Transverse colon (tissue), 4 donors: ENCODE results near the gene SAMM50. TPM values are rescaled to one million over a fixed set of nuclear protein-coding genes. Genes with fewer than 3 reads are reported as not detected.
A peak's percentile ranks its signal among the peaks of the same experiment; 100 is the strongest.

Source experiments
- DNase-seq: peaks from one replicate; pipeline ENCODE4 v3.0.0-alpha.2; 2019
- H3K27ac ChIP-seq, 4 donors: fragments of 200-600 bp; sonication (generic); 2 replicates each; pipeline ENCODE4 v1.5.1; 2016 to 2018; ENCODE audit warnings: inconsistent platforms in 4 of 4
- H3K27me3 ChIP-seq: fragments of 200-600 bp; sonication (generic); 2 replicates; pipeline ENCODE4 v1.5.1; 2017; ENCODE audit warnings: inconsistent platforms
- H3K36me3 ChIP-seq, 4 donors: fragments of 200-600 bp; sonication (generic); 2 replicates each; pipeline ENCODE4 v1.5.1; 2017 to 2019; ENCODE audit warnings: inconsistent platforms in 4 of 4
- H3K4me1 ChIP-seq, 4 donors: fragments of 200-600 bp; sonication (generic); 2 replicates each; pipeline ENCODE4 v1.5.1; 2017 to 2020; ENCODE audit warnings: inconsistent platforms in 4 of 4
- H3K4me3 ChIP-seq, 4 donors: fragments of 200-600 bp; sonication (generic); 1 replicate in 1 of 4; 2 replicates in 3 of 4; pipeline versions ENCODE4 v1.5.1 to v1.6.1; 2017 to 2019; ENCODE audit warnings: inconsistent platforms in 4 of 4
- H3K9me3 ChIP-seq, 2 donors: fragments of 200-600 bp; sonication (generic); 2 replicates each; pipeline ENCODE4 v1.5.1; 2017 to 2019; ENCODE audit warnings: inconsistent platforms in 2 of 2
- EP300 ChIP-seq: sonication (generic); formaldehyde crosslinking; IDR thresholded peaks from one replicate; pipeline ENCODE4 v1.6.1; 2017; ENCODE audit warnings: antibody characterized with exemption, low read depth
- POLR2A ChIP-seq: fragments of 450-650 bp; IDR thresholded peaks from one replicate; pipeline ENCODE4 v1.6.1; 2016; ENCODE audit warnings: antibody characterized with exemption, mild to moderate bottlenecking, moderate library complexity
- POLR2AphosphoS5 ChIP-seq, 3 donors: sonication (generic); formaldehyde crosslinking; IDR thresholded peaks; one replicate each; pipeline ENCODE4 v1.6.1; 2016; ENCODE audit warnings: antibody characterized with exemption in 3 of 3
- WGBS, 2 donors: methylation state at CpG; one replicate each; pipeline ENCODE4 v1.1.5; 2018; ENCODE audit warnings: low coverage in 1 of 2; 5-methylcytosine and 5-hydroxymethylcytosine counted together
- in situ Hi-C, 4 donors: fragments of 200-750 bp; cut with MboI; loops; one replicate each; pipeline versions ENCODE4 v1.15.0 to v1.15.1; 2017; ENCODE audit warnings: low sequenced_read_pairs in 3 of 4, low pct_ligation_motif_present in 1 of 4, low pct_unique_long_range_greater_than_20kb in 1 of 4
- intact Hi-C: fragments of 100-400 bp; cut with DNase I; formaldehyde crosslinking; loops from one replicate; pipeline ENCODE4 v1.15.1; 2023; ENCODE audit warnings: low total_unique reads
- total RNA-seq, 4 donors: library from RNA; depleted of rRNA; stranded (reverse); fragments of >200 nt; gene quantifications; one replicate each; pipeline ENCODE4 v1.1.0, GENCODE V29; 2016
- TF ChIP-seq, protein P1 (sequence below), 5 experiments: fragments of 200-600 bp in 3 of 5; fragments of 450-650 bp in 2 of 5; sonication (generic) in 3 of 5; IDR thresholded peaks; 1 replicate in 2 of 5; 2 replicates in 3 of 5; pipeline ENCODE4 v1.5.1; 2016 to 2017; ENCODE audit warnings: antibody characterized with exemption in 5 of 5, inconsistent platforms in 3 of 5, mild to moderate bottlenecking in 2 of 5, moderate library complexity in 1 of 5

Gene SAMM50
- total RNA-seq, 4 donors from 2014 or later = 9.0 to 82.6 (median 33.3) TPM

GRCh38 chr22:43953988-43954785, 1.1 kb upstream of the SAMM50 start:
- Histone ChIP-seq H3K9me3 (no peaks in the 10 kb centered on the region), H3K4me1 (peaks cover 11 to 29% (median 21%) of the 10 kb centered on the region in 4 donors), H3K36me3 (no peaks in the 10 kb centered on the region), H3K27ac (peak overlapping the region in 3 of 4 donors; percentile 85 to 92 (median 91)), H3K27me3 (no peaks in the 10 kb centered on the region), H3K4me3 (peak overlapping the region; percentile 71 to 84 (median 77))
- 34 to 58% methylated on average over 4 to 7 of the region's 7 CpGs for WGBS, 2 donors
- in situ Hi-C loops = no loop called here
- no peak for DNase-seq
- intact Hi-C loops = no loop called here
- TF ChIP-seq EP300 (no peak), POLR2AphosphoS5 (IDR thresholded peaks at IDR 0.05) (no peak), POLR2A (no peak)
- TF ChIP-seq, protein P1, sequence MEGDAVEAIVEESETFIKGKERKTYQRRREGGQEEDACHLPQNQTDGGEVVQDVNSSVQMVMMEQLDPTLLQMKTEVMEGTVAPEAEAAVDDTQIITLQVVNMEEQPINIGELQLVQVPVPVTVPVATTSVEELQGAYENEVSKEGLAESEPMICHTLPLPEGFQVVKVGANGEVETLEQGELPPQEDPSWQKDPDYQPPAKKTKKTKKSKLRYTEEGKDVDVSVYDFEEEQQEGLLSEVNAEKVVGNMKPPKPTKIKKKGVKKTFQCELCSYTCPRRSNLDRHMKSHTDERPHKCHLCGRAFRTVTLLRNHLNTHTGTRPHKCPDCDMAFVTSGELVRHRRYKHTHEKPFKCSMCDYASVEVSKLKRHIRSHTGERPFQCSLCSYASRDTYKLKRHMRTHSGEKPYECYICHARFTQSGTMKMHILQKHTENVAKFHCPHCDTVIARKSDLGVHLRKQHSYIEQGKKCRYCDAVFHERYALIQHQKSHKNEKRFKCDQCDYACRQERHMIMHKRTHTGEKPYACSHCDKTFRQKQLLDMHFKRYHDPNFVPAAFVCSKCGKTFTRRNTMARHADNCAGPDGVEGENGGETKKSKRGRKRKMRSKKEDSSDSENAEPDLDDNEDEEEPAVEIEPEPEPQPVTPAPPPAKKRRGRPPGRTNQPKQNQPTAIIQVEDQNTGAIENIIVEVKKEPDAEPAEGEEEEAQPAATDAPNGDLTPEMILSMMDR (IDR thresholded peaks at IDR 0.05) = no peak

DNA sequence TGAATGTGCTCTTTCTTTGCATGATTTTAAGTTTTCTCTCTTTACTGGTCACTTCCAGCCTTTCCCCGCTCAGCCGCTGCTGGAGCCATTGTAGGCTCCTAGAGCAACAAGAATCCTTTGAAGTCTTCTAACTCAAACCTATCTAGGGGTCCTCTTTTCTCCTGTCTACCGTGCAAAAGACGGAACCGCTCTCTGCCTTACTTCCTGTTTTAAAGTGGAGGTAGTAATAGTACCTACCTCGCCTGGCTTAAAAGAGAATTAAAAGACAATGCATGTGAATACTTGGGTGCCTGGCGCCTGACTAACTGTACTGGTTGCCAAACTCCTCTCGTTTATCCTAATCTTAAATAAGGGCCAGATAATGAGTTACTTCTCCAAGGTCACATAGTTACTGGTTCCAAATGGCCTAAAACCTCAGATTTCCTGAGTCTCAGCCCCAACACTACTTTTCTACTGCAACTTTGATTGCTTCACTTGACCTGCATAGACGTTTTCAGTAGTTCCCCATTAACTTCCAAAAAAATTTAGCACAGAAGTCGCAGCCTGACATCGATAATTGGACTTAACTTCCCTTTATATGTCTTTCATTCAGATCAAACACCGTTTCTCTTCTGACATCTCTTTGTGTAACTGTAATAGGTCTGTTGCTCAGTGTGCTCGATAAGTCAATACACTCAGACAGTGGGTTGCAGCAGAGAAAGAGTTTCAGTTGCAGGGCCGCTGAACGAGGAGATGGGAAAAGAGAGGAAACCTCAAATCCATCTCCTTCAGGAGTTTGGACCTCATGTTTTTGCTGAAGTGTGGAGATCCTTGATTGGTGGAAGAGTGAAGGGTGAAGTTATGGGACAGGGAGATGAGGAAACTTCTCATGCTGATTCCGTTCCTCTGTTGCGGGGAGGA, 891 bp downstream of the SAMM50 start:
- peaks cover 11 to 29% (median 21%) of the 10 kb centered on the region in 4 donors for H3K4me1 ChIP-seq
- 40 to 42% methylated on average over 12 to 17 of the region's 17 CpGs for WGBS, 2 donors
- no peaks in the 10 kb centered on the region for H3K27me3 ChIP-seq
- in situ Hi-C loops = no loop called here
- H3K27ac ChIP-seq = peak overlapping the region; percentile 85 to 95 (median 92)
- TF ChIP-seq EP300 (no peak), POLR2AphosphoS5 (IDR thresholded peaks at IDR 0.05) (no peak), POLR2A (no peak)
- TF ChIP-seq, protein P1 (IDR thresholded peaks at IDR 0.05) = no peak
- intact Hi-C loops = no loop called here
- no peaks in the 10 kb centered on the region for H3K36me3 ChIP-seq
- no peaks in the 10 kb centered on the region for H3K9me3 ChIP-seq
- DNase-seq = no peak
- H3K4me3 ChIP-seq = peak overlapping the region; percentile 71 to 84 (median 77)

GRCh38 chr22:43956805-43957463, 1.7 kb downstream of the SAMM50 start:
- H3K9me3 ChIP-seq = no peaks in the 10 kb centered on the region
- 68 to 70% methylated on average over 3 to 9 of the region's 9 CpGs for WGBS, 2 donors
- TF ChIP-seq POLR2AphosphoS5 (IDR thresholded peaks at IDR 0.05) = no peak
- TF ChIP-seq POLR2A = no peak
- TF ChIP-seq EP300 = no peak
- TF ChIP-seq, protein P1 (IDR thresholded peaks at IDR 0.05) = no peak

GRCh38 chr22:43957871-43958270, 2.6 kb downstream of the SAMM50 start:
- no peaks in the 10 kb centered on the region for H3K36me3 ChIP-seq
- intact Hi-C loops = no loop called here
- H3K4me1 ChIP-seq = peaks cover 11 to 29% (median 21%) of the 10 kb centered on the region in 4 donors
- in situ Hi-C loops = no loop called here
- 88 to 90% methylated on average over 5 to 11 of the region's 11 CpGs for WGBS, 2 donors
- no peaks in the 10 kb centered on the region for H3K27me3 ChIP-seq
- no peak for DNase-seq
- TF ChIP-seq POLR2AphosphoS5 (IDR thresholded peaks at IDR 0.05) (no peak), EP300 (no peak), POLR2A (no peak)
- TF ChIP-seq, protein P1 (IDR thresholded peaks at IDR 0.05) = no peak
- no peak overlapping the region for H3K27ac ChIP-seq
- H3K9me3 ChIP-seq = no peaks in the 10 kb centered on the region
- H3K4me3 ChIP-seq = no peak overlapping the region

More at GRCh38 chr22:43956805-43957463, 1.7 kb downstream of the SAMM50 start:
- peaks cover 11 to 29% (median 21%) of the 10 kb centered on the region in 4 donors for H3K4me1 ChIP-seq
- in situ Hi-C loops = no loop called here
- no peak overlapping the region for H3K27ac ChIP-seq
- intact Hi-C loops = no loop called here
- H3K36me3 ChIP-seq = no peaks in the 10 kb centered on the region
- no peak overlapping the region for H3K4me3 ChIP-seq
- no peak for DNase-seq
- H3K27me3 ChIP-seq = no peaks in the 10 kb centered on the region
